ENCODE data around the gene TRIM9.

TRIM9 gene

DNA sequence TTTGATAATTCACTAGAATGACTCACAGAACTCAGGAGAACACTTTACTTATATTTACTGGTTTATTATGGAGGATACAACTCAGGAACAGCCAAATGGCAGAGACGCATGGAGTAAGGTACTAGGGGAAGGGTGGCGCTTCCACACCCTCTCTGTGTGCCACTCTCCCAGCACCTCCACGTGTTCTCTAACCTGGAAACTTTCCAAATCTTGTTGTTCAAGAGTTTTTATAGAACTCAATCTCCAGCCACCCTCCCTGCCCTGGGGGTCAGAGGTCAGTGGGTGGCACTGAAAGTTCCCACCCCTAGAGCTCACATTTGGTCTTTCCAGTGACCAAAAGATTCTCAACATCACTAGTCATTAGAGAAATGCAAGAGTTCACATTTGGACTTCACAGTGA is 13.2 kb downstream of the TRIM9 start:
- Mint-ChIP-seq H3K4me3 (no peak overlapping the region), H3K27me3 (ENCODE audit: low read depth) (peaks cover 3% of the 10 kb centered on the region), H3K36me3 (ENCODE audit: low read depth) (no peaks in the 10 kb centered on the region), H3K4me1 (ENCODE audit: low read depth) (peaks cover 2% of the 10 kb centered on the region), H3K9me3 (no peaks in the 10 kb centered on the region), H3K27ac (no peak overlapping the region)

GRCh38 chr14:51081209-51081608 is 13.7 kb downstream of the TRIM9 start:
- no peaks in the 10 kb centered on the region for H3K9me3 Mint-ChIP-seq
- H3K27ac Mint-ChIP-seq: no peak overlapping the region
- no peak overlapping the region for H3K4me3 Mint-ChIP-seq
- H3K27me3 Mint-ChIP-seq (ENCODE audit: low read depth): peaks cover 3% of the 10 kb centered on the region
- H3K36me3 Mint-ChIP-seq (ENCODE audit: low read depth): no peaks in the 10 kb centered on the region
- H3K4me1 Mint-ChIP-seq (ENCODE audit: low read depth): no peaks in the 10 kb centered on the region

GRCh38 chr14:51080645-51081044 is 14.3 kb downstream of the TRIM9 start:
- Mint-ChIP-seq H3K9me3 (no peaks in the 10 kb centered on the region), H3K36me3 (ENCODE audit: low read depth) (no peaks in the 10 kb centered on the region), H3K4me1 (ENCODE audit: low read depth) (no peaks in the 10 kb centered on the region), H3K27ac (no peak overlapping the region), H3K4me3 (no peak overlapping the region), H3K27me3 (ENCODE audit: low read depth) (peaks cover 3% of the 10 kb centered on the region)

- no peak overlapping the region for H3K27ac Mint-ChIP-seq
- no peaks in the 10 kb centered on the region for H3K4me1 Mint-ChIP-seq (ENCODE audit: low read depth)
- no peaks in the 10 kb centered on the region for H3K9me3 Mint-ChIP-seq
- H3K27me3 Mint-ChIP-seq (ENCODE audit: low read depth): peaks cover 3% of the 10 kb centered on the region
- no peaks in the 10 kb centered on the region for H3K36me3 Mint-ChIP-seq (ENCODE audit: low read depth)
- no peak overlapping the region for H3K4me3 Mint-ChIP-seq
Measured at GRCh38 chr14:51079489-51079888, 15.4 kb downstream of the TRIM9 start.

GRCh38 chr14:51079085-51079484 is 15.8 kb downstream of the TRIM9 start:
- H3K9me3 Mint-ChIP-seq: no peaks in the 10 kb centered on the region
- H3K27me3 Mint-ChIP-seq (ENCODE audit: low read depth): peaks cover 3% of the 10 kb centered on the region
- no peaks in the 10 kb centered on the region for H3K4me1 Mint-ChIP-seq (ENCODE audit: low read depth)
- no peak overlapping the region for H3K27ac Mint-ChIP-seq
- no peaks in the 10 kb centered on the region for H3K36me3 Mint-ChIP-seq (ENCODE audit: low read depth)
- no peak overlapping the region for H3K4me3 Mint-ChIP-seq

DNA sequence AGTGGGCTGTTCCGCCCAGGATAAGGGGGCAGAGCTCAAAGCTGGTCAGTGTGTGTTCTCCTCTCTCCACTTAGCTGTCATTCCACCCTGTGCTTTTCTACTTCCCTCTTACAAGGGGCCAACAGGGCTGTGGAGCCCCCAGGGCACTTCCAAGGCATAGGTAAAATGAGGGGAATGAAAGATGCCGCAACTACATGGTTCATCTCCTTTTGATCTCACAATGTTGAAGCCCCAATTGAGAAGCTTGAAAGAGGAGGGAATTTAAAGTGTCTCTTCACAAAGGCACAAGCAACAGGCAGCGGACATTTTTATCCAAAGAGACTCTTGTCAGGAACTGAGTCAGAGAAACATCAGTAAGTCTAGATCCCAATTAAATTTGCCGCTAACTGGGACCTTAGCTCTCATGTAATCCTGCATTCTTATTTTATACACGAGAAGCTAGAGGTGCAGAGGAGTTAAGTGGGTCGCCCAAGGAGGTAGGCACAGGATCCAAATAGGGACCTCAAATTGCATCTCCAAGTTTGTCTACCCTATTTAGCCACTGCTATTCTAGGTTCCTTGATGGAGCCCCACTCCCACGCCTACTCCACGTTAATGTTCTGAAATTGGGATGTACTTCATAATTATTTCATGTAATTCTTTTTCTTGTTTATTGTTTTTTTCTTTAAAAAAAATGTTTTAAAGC is 20.1 kb downstream of the TRIM9 start:
- no peaks in the 10 kb centered on the region for H3K9me3 Mint-ChIP-seq
- no peak overlapping the region for H3K4me3 Mint-ChIP-seq
- no peaks in the 10 kb centered on the region for H3K4me1 Mint-ChIP-seq (ENCODE audit: low read depth)
- no peaks in the 10 kb centered on the region for H3K36me3 Mint-ChIP-seq (ENCODE audit: low read depth)
- H3K27me3 Mint-ChIP-seq (ENCODE audit: low read depth): no peaks in the 10 kb centered on the region
- no peak overlapping the region for H3K27ac Mint-ChIP-seq

GRCh38 chr14:51073731-51074130 is 21.2 kb downstream of the TRIM9 start:
- Mint-ChIP-seq H3K9me3 (no peaks in the 10 kb centered on the region), H3K4me1 (ENCODE audit: low read depth) (no peaks in the 10 kb centered on the region), H3K4me3 (no peak overlapping the region), H3K27ac (no peak overlapping the region), H3K27me3 (ENCODE audit: low read depth) (peaks cover 1% of the 10 kb centered on the region), H3K36me3 (ENCODE audit: low read depth) (no peaks in the 10 kb centered on the region)

DNA sequence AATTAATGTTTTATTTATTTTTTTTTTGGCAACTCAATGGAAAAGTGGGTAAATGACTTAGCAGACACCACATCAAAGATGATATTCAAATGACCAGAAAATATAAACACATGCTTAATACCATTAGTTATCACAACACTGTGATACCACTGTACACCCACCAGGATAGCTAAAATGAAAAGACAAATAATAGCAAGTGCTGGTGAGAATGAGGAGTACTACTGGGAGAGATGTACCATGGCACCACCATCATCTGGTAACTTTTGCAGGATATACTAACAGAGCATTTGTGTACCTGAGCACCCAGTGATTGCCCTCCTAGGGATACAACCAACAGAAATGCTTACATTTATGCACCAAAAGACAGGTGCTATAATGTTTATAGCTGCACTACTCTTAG is 21.9 kb downstream of the TRIM9 start:
- Mint-ChIP-seq H3K27ac (no peak overlapping the region), H3K9me3 (no peaks in the 10 kb centered on the region), H3K4me3 (no peak overlapping the region), H3K27me3 (ENCODE audit: low read depth) (peaks cover 4% of the 10 kb centered on the region), H3K36me3 (ENCODE audit: low read depth) (no peaks in the 10 kb centered on the region), H3K4me1 (ENCODE audit: low read depth) (no peaks in the 10 kb centered on the region)

DNA sequence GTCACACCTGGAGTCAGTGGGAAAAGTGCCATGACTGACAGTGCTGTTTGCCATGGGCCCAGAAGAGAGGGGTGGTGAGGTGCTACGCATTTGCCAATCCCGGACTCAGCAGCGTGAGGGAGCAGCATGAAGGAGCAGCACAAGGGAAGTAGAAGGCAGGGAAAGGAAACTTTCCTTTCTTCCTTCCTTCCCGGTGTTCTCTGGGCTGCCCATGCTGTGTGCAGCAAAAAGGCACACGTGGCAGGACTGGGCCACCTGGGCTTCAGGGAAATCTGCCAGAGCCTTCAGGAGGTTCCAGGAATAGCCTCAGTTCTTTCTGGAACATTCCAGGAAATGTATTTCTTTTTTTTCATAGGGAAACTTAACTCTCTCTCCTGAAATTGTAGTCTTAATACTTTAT is 23.0 kb downstream of the TRIM9 start:
- Mint-ChIP-seq H3K27me3 (ENCODE audit: low read depth) (peaks cover 4% of the 10 kb centered on the region), H3K9me3 (no peaks in the 10 kb centered on the region)

GRCh38 chr14:51070726-51071125 is 24.2 kb downstream of the TRIM9 start:
- no peak overlapping the region for H3K4me3 Mint-ChIP-seq
- no peaks in the 10 kb centered on the region for H3K4me1 Mint-ChIP-seq (ENCODE audit: low read depth)
- peaks cover 4% of the 10 kb centered on the region for H3K27me3 Mint-ChIP-seq (ENCODE audit: low read depth)
- H3K9me3 Mint-ChIP-seq: no peaks in the 10 kb centered on the region
- no peaks in the 10 kb centered on the region for H3K36me3 Mint-ChIP-seq (ENCODE audit: low read depth)
- no peak overlapping the region for H3K27ac Mint-ChIP-seq

More for the DNA sequence above, 23.0 kb downstream of the TRIM9 start:
- H3K36me3 Mint-ChIP-seq (ENCODE audit: low read depth): no peaks in the 10 kb centered on the region
- no peak overlapping the region for H3K4me3 Mint-ChIP-seq
- H3K4me1 Mint-ChIP-seq (ENCODE audit: low read depth): no peaks in the 10 kb centered on the region
- no peak overlapping the region for H3K27ac Mint-ChIP-seq

DNA sequence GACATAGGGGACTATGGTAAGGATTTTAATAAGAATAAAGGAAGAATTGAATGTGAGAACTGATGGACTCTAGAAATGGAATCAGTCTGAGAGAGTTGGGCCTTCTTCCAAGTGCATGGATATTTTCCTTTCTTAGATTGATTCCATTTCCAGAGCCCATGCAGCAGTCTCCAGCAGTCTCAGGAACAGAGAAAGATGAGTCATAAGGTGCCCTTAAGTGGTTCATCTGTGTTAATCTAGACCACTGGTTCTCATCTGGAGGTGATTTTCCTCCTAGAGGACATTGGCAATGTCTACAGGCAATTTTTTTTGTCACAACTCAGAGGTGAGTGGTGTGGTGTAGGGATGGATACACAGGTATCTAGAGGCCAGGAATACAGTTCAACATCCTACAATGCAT is 25.9 kb downstream of the TRIM9 start:
- Mint-ChIP-seq H3K4me1 (ENCODE audit: low read depth) (no peaks in the 10 kb centered on the region), H3K36me3 (ENCODE audit: low read depth) (no peaks in the 10 kb centered on the region), H3K4me3 (no peak overlapping the region), H3K9me3 (no peaks in the 10 kb centered on the region), H3K27ac (no peak overlapping the region), H3K27me3 (ENCODE audit: low read depth) (peaks cover 4% of the 10 kb centered on the region)

DNA sequence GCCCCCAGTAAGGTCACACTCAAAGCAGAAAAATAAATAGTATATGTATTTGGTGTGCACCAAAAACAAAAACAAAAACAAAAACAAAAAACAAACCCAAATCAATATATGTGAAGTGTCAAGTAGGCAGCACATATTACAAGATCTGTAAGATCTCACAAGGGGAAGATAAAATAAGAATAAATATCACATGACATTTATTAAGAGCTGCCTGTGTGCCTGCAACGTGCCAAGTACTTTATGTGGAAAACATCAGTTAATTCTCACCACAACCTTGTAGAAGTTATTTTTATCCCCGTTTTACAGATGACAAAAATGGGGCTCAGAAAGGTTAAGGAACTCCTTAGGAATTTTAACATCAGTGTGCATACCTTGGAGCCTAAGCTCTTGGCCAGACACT is 26.6 kb downstream of the TRIM9 start:
- Mint-ChIP-seq H3K36me3 (ENCODE audit: low read depth) (no peaks in the 10 kb centered on the region), H3K4me1 (ENCODE audit: low read depth) (no peaks in the 10 kb centered on the region), H3K4me3 (no peak overlapping the region), H3K27me3 (ENCODE audit: low read depth) (peaks cover 4% of the 10 kb centered on the region), H3K9me3 (no peaks in the 10 kb centered on the region), H3K27ac (no peak overlapping the region)

GRCh38 chr14:51067295-51067694 is 27.6 kb downstream of the TRIM9 start:
- no peak overlapping the region for H3K27ac Mint-ChIP-seq
- H3K9me3 Mint-ChIP-seq: no peaks in the 10 kb centered on the region
- H3K4me3 Mint-ChIP-seq: no peak overlapping the region
- no peaks in the 10 kb centered on the region for H3K36me3 Mint-ChIP-seq (ENCODE audit: low read depth)
- H3K4me1 Mint-ChIP-seq (ENCODE audit: low read depth): no peaks in the 10 kb centered on the region
- peaks cover 4% of the 10 kb centered on the region for H3K27me3 Mint-ChIP-seq (ENCODE audit: low read depth)

GRCh38 chr14:51066576-51066975 is 28.3 kb downstream of the TRIM9 start:
- Mint-ChIP-seq H3K27ac (no peak overlapping the region), H3K9me3 (no peaks in the 10 kb centered on the region), H3K4me1 (ENCODE audit: low read depth) (no peaks in the 10 kb centered on the region), H3K36me3 (ENCODE audit: low read depth) (no peaks in the 10 kb centered on the region), H3K27me3 (ENCODE audit: low read depth) (peaks cover 4% of the 10 kb centered on the region), H3K4me3 (no peak overlapping the region)

DNA sequence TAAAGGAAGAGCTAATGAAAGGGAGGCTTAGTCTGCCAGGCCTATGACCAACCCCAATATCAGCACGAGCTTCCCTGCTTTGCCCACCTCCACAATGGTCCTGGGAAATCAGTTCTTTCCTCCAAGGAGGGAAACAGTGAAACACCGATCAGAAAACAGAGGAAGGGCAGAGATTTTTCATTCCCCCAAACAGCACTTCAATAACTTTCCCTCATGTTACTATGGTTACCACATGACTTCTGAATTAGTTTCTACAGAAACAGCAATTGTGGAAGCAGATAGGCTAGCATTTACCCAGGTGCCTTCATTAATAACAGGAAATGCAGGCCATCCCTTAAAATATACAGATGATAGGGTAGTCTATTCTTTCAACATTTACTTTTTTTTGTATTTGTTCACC is 35.9 kb downstream of the TRIM9 start:
- Mint-ChIP-seq H3K9me3 (no peaks in the 10 kb centered on the region), H3K36me3 (ENCODE audit: low read depth) (no peaks in the 10 kb centered on the region), H3K4me3 (no peak overlapping the region), H3K4me1 (ENCODE audit: low read depth) (no peaks in the 10 kb centered on the region), H3K27ac (no peak overlapping the region), H3K27me3 (ENCODE audit: low read depth) (no peaks in the 10 kb centered on the region)

DNA sequence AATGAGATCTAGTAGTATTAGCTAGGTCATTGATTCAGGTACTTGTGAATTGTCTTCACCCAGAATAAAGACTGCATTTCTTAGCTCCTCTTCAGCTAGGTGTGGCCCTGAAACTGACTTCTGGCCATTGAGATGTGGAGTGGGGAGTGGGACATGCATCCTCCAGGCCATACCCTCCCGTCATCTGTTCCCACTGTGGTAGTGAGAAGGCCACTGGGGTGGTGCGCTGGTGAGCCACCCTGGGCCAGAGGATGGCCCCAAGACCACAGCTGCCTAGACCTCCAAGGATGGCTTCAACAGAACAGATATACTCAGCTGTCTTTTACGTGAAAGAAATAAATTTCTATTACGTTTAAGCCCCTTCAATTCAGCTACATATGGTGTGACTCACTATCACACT is 36.5 kb downstream of the TRIM9 start:
- Mint-ChIP-seq H3K27me3 (ENCODE audit: low read depth) (no peaks in the 10 kb centered on the region), H3K27ac (no peak overlapping the region)

More for the DNA sequence above, 36.5 kb downstream of the TRIM9 start:
- Mint-ChIP-seq H3K9me3 (no peaks in the 10 kb centered on the region), H3K4me3 (no peak overlapping the region), H3K36me3 (ENCODE audit: low read depth) (no peaks in the 10 kb centered on the region), H3K4me1 (ENCODE audit: low read depth) (no peaks in the 10 kb centered on the region)
